HG03025 (cell line): ENCODE measurements around the gene IQCN.

Experiments used
- ATAC-seq: cut with Tn5 transposase; IDR thresholded peaks from one replicate; pipeline ENCODE4 v1.9.1; 2021; ENCODE audit warnings: mild to moderate bottlenecking, moderate library complexity; ENCODE audit not compliant: unreplicated experiment, low FRiP score

The IQCN gene

GRCh38 chr19:18245297-18245696 lies 29.0 kb downstream of the IQCN start:
- ATAC-seq: no peak

- no peak for ATAC-seq
These were observed 34.9 kb downstream of the IQCN start for GRCh38 chr19:18239303-18239702.

GRCh38 chr19:18234194-18234593 lies 40.1 kb downstream of the IQCN start:
- no peak for ATAC-seq

- no peak for ATAC-seq
These were observed 40.9 kb downstream of the IQCN start for GRCh38 chr19:18233224-18233825.

- no peak for ATAC-seq
These were observed 41.6 kb downstream of the IQCN start for GRCh38 chr19:18232540-18233223.

GRCh38 chr19:18231775-18232174 lies 42.5 kb downstream of the IQCN start:
- no peak for ATAC-seq

GRCh38 chr19:18230941-18231734 lies 43.1 kb downstream of the IQCN start:
- no peak for ATAC-seq

- ATAC-seq: no peak
These were observed 44.3 kb downstream of the IQCN start for GRCh38 chr19:18229915-18230314.

GRCh38 chr19:18229474-18229873 lies 44.8 kb downstream of the IQCN start:
- no peak for ATAC-seq

GRCh38 chr19:18227781-18228271 lies 46.4 kb downstream of the IQCN start:
- ATAC-seq: no peak

- ATAC-seq: no peak
These were observed 47.1 kb downstream of the IQCN start for GRCh38 chr19:18226956-18227780.

- no peak for ATAC-seq
These were observed 48.4 kb downstream of the IQCN start, which contains the start of gene PDE4C for GRCh38 chr19:18225702-18226468. TSS of gene PDE4C (minus strand) at chr19:18226438. CDS start at chr19:18226415, 23 bp downstream.

GRCh38 chr19:18225355-18225701 lies 48.9 kb downstream of the IQCN start:
- no peak for ATAC-seq

GRCh38 chr19:18224525-18225354 lies 49.5 kb downstream of the IQCN start:
- ATAC-seq: peak; percentile 80

GRCh38 chr19:18223860-18224524 lies 50.3 kb downstream of the IQCN start:
- ATAC-seq: no peak

- no peak for ATAC-seq
These were observed 52.2 kb downstream of the IQCN start for GRCh38 chr19:18221815-18222725.

- ATAC-seq: no peak
These were observed 53.5 kb downstream of the IQCN start for GRCh38 chr19:18220632-18221275.
